GM12878 (cell line): ENCODE measurements around the gene TPT1. TPM values are rescaled to one million over a fixed set of nuclear protein-coding genes. Genes with fewer than 3 reads are reported as not detected.
"Not testable (repeated sequence)": the region's sequence is repeated elsewhere in the genome, so short reads cannot be mapped to it uniquely, and the experiment has no call there.

Experiments used
- ATAC-seq: fragments of 200-7000 bp; cut with Tn5 transposase; 3 replicates; pipeline ENCODE4 v1.9.1; 2020; ENCODE audit warnings: mild to moderate bottlenecking, moderate library complexity
- BruUV-seq: library from RNA; stranded (reverse); fragments of 400-500 nt; replicated peaks from 2 replicates; lab custom pipeline; 2021; lab: Mats Ljungman, UMichigan
- CTCF ChIA-PET: fragments of 300-600 bp; sonication (Branson Sonifier 250); formaldehyde crosslinking; extraction: SDS; loops from one replicate; lab custom pipeline; 2021; ENCODE audit warnings: inconsistent platforms; lab: Yijun Ruan, JAX
- POLR2A ChIA-PET: fragments of 350-600 bp; formaldehyde crosslinking; extraction: SDS; loops from one replicate; lab custom pipeline; 2021; ENCODE audit warnings: inconsistent platforms; lab: Charles Lee
- RAD21 ChIA-PET: fragments of 300-600 bp; sonication (Branson Sonifier 250); formaldehyde crosslinking; loops from one replicate; lab custom pipeline; 2023; ENCODE audit warnings: antibody characterized with exemption; ENCODE audit not compliant: unreplicated experiment; lab: Charles Lee
- SMC1A ChIA-PET: fragments of 300-600 bp; sonication (Branson Sonifier 250); formaldehyde crosslinking; loops from one replicate; lab custom pipeline; 2023; ENCODE audit not compliant: unreplicated experiment, uncharacterized antibody; lab: Charles Lee
- DNase-seq: peaks from one replicate; pipeline ENCODE4 v3.0.0-alpha.2; 2011; ENCODE audit warnings: low read depth, low spot score
- FAIRE-seq: peaks from 3 replicates; lab custom pipeline; 2011; peaks lifted over from hg19 to GRCh38; lab: Jason Lieb, UNC
- H2AFZ ChIP-seq: 2 replicates; pipeline ENCODE4 v1.6.0; 2011; ENCODE audit warnings: low read depth, low read length, control low read depth; ENCODE audit not compliant: control insufficient read depth
- H3K27ac ChIP-seq: 2 replicates; pipeline ENCODE4 v1.5.1; 2011; ENCODE audit warnings: control low read depth; ENCODE audit not compliant: control insufficient read depth, insufficient read depth
- H3K27me3 ChIP-seq, 2 experiments: replicated peaks in 1 of 2; 2 replicates each; pipeline versions ENCODE4 v1.6.0 to v1.6.1; 2011; ENCODE audit warnings: low read length in 1 of 2; ENCODE audit not compliant: control insufficient read depth in 2 of 2, insufficient read depth in 2 of 2
- H3K36me3 ChIP-seq, 2 experiments: 2 replicates each; pipeline ENCODE4 v1.5.1; 2011; ENCODE audit warnings: low read length in 1 of 2; ENCODE audit not compliant: control insufficient read depth in 2 of 2, insufficient read depth in 2 of 2
- H3K4me1 ChIP-seq: 2 replicates; pipeline ENCODE4 v1.6.1; 2011; ENCODE audit warnings: mild to moderate bottlenecking, low read length, moderate library complexity, mixed read lengths; ENCODE audit not compliant: control insufficient read depth, insufficient read depth
- H3K4me2 ChIP-seq: 2 replicates; pipeline ENCODE4 v1.6.0; 2011; ENCODE audit warnings: control low read depth; ENCODE audit not compliant: control insufficient read depth, insufficient read depth
- H3K4me3 ChIP-seq: fragments of 200-600 bp; sonication (generic); 2 replicates; pipeline ENCODE4 v1.5.1; 2016
- H3K79me2 ChIP-seq: 2 replicates; pipeline ENCODE4 v1.6.0; 2011; ENCODE audit warnings: low read length; ENCODE audit not compliant: control insufficient read depth, insufficient read depth
- H3K9ac ChIP-seq: 2 replicates; pipeline ENCODE4 v1.8.0; 2011; ENCODE audit warnings: low read length, control low read depth, mixed read lengths; ENCODE audit not compliant: control insufficient read depth, insufficient read depth
- H3K9me3 ChIP-seq: replicated peaks from 3 replicates; pipeline ENCODE4 v1.5.1; 2011; ENCODE audit warnings: mild to moderate bottlenecking, low read length; ENCODE audit not compliant: control insufficient read depth, insufficient read depth
- H4K20me1 ChIP-seq: 2 replicates; pipeline ENCODE4 v1.6.0; 2011; ENCODE audit not compliant: control insufficient read depth, insufficient read depth
- WGBS: methylation state at CpG from one replicate; pipeline ENCODE4 v1.1.6; 2016; ENCODE audit warnings: low lambda C conversion rate; ENCODE audit not compliant: insufficient replicate concordance, insufficient coverage; ENCODE audit errors: missing lambda C conversion rate; 5-methylcytosine and 5-hydroxymethylcytosine counted together
- in situ Hi-C: fragments of 300-500 bp; cut with MboI; formaldehyde crosslinking; loops from 9 replicates; pipeline ENCODE4 v1.14.3; 2018; ENCODE audit warnings: mixed read lengths
- intact Hi-C: fragments of 100-400 bp; cut with micrococcal nuclease; formaldehyde crosslinking; loops from one replicate; pipeline ENCODE4 v1.14.2; 2022; ENCODE audit not compliant: unreplicated experiment
- polyA plus RNA-seq, 11 experiments: library from polyadenylated mRNA; depleted of rRNA in 4 of 11; unstranded in 6 of 11; stranded (reverse) in 5 of 11; fragments of >200 nt; fragmentation: Nextera tagmentation in 4 of 11; fragmentation: Illumina TruSeq in 1 of 11; extraction: Ambion mirVana in 4 of 11; extraction: Trizol in 1 of 11; gene quantifications; 1 replicate in 1 of 11; 2 replicates in 10 of 11; pipeline versions ENCODE4 v1.2.1 to v1.2.3, GENCODE V29; 2011 to 2016; ENCODE audit warnings: inconsistent platforms in 2 of 11, missing spikeins in 2 of 11, low read depth in 1 of 11
- total RNA-seq, 4 experiments: library from RNA; depleted of rRNA in 3 of 4; stranded (reverse); fragments of >200 nt in 3 of 4; fragmentation: Illumina TruSeq in 1 of 4; extraction: Trizol in 1 of 4; gene quantifications; 2 replicates each; pipeline versions ENCODE4 v1.2.1 to v1.2.3, GENCODE V29; 2013 to 2021

The TPT1 gene
- total and polyA plus RNA-seq, 10 of the 15 experiments (the other 5 are each of a cell fraction or from before 2014, with no cell fraction given): 1,038 to 5,925 (median 2,336) TPM

DNA sequence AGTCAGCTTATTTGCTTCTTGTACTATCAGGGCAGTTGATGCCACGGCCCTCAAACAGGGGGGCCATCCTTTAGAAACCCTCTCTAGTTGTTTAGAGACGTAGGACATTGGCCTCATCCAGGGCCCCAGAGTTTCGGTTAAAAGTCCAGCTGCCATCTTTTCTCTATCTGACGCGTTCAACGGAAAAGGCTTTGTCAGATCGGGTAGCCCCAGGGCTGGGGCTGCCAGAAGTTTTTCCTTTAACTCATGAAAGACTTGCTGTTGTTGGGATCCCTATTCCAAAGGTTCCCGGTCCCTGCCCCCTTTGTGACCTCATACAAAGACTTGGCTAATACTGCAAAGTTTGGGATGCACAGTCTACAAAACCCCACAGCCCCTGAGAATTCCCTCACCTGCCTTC is 37.8 kb upstream of the TPT1 start:
- H3K9ac ChIP-seq, H3K27me3 ChIP-seq, H3K4me3 ChIP-seq, intact Hi-C loops, H2AFZ ChIP-seq, H3K27ac ChIP-seq, ATAC-seq, H3K79me2 ChIP-seq, H3K4me2 ChIP-seq, SMC1A ChIA-PET, H3K9me3 ChIP-seq, H3K36me3 ChIP-seq, RAD21 ChIA-PET, DNase-seq, CTCF ChIA-PET, H4K20me1 ChIP-seq, BruUV-seq, FAIRE-seq, in situ Hi-C loops, H3K4me1 ChIP-seq, POLR2A ChIA-PET: not testable (repeated sequence)
- 69% methylated on average over 7 of the region's 8 CpGs for WGBS

DNA sequence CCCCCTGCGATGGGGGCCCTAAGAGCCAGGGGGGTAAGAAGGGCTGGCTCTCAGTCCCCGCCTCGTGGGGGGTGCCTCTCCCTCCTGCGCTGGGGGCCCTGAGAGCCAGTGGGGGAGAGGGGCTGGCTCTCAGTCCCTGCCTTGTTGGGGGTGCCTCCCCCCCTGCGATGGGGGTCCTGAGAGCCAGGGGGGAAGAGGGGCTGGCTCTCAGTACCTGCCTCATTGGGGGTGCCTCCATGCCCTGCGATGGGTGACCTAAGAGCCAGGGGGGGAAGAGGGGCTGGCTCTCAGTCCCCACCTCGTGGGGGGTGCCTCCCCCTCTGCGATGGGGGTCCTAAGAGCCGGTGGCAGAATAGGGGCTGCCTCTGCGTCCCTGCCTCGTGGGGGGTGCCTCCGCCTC is 36.3 kb upstream of the TPT1 start:
- in situ Hi-C loops, H3K27me3 ChIP-seq, H3K9ac ChIP-seq, RAD21 ChIA-PET, DNase-seq, CTCF ChIA-PET, H4K20me1 ChIP-seq, SMC1A ChIA-PET, H2AFZ ChIP-seq, H3K79me2 ChIP-seq, H3K27ac ChIP-seq, H3K36me3 ChIP-seq, H3K4me3 ChIP-seq, FAIRE-seq, H3K4me1 ChIP-seq, intact Hi-C loops, H3K4me2 ChIP-seq, H3K9me3 ChIP-seq, POLR2A ChIA-PET, BruUV-seq, ATAC-seq: not testable (repeated sequence)
- 81% methylated on average over 12 of the region's 12 CpGs for WGBS

DNA sequence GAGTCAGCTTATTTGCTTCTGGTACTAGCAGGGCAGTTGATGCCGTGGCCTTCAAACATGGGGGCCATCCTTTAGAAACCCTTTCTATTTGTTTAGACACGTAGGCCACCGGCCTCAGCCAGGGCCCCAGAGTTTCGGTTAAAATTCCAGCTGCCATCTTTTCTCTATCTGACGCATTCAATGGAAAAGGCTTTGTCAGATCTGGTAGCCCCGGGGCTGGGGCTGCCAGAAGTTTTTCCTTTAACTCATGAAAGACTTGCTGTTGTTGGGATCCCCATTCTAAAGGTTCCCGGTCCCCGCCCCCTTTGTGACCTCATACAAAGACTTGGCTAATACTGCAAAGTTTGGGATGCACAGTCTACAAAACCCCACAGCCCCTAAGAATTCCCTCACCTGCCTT is 35.7 kb upstream of the TPT1 start:
- H3K4me3 ChIP-seq, H3K4me1 ChIP-seq, intact Hi-C loops, FAIRE-seq, H3K27ac ChIP-seq, H3K79me2 ChIP-seq, H4K20me1 ChIP-seq, H3K4me2 ChIP-seq, H3K9ac ChIP-seq, H3K27me3 ChIP-seq, SMC1A ChIA-PET, DNase-seq, BruUV-seq, RAD21 ChIA-PET, H2AFZ ChIP-seq, POLR2A ChIA-PET, CTCF ChIA-PET, ATAC-seq, H3K9me3 ChIP-seq, in situ Hi-C loops, H3K36me3 ChIP-seq: not testable (repeated sequence)
- 96% methylated on average over 8 of the region's 8 CpGs for WGBS
